Esophagus muscularis mucosa (tissue), 4 donors: Measurements from ENCODE around the gene ARAF. TPM values are rescaled to one million over a fixed set of nuclear protein-coding genes. Genes with fewer than 3 reads are reported as not detected.
A peak's percentile ranks its signal among the peaks of the same experiment; 100 is the strongest.
"Not testable (repeated sequence)": the region's sequence is repeated elsewhere in the genome, so short reads cannot be mapped to it uniquely, and the experiment has no call there.

Source experiments
- DNase-seq: peaks from one replicate; pipeline ENCODE4 v3.0.0-alpha.2; 2017; ENCODE audit errors: extremely low spot score
- H3K27ac ChIP-seq, 4 donors: fragments of 200-600 bp; sonication (generic); replicated peaks in 1 of 4; 1 replicate in 3 of 4; 2 replicates in 1 of 4; pipeline ENCODE4 v1.5.1; 2016 to 2019; ENCODE audit warnings: mild to moderate bottlenecking in 1 of 4
- H3K27me3 ChIP-seq, 4 donors: fragments of 200-600 bp; sonication (generic); one replicate each; pipeline versions ENCODE4 v1.5.1 to v1.6.0; 2016 to 2019
- H3K36me3 ChIP-seq, 4 donors: fragments of 200-600 bp; sonication (generic); one replicate each; pipeline ENCODE4 v1.5.1; 2016 to 2019
- H3K4me1 ChIP-seq, 4 donors: fragments of 200-600 bp; sonication (generic); one replicate each; pipeline ENCODE4 v1.5.1; 2016 to 2019
- H3K4me3 ChIP-seq, 4 donors: fragments of 200-600 bp; sonication (generic); 1 replicate in 2 of 4; 2 replicates in 2 of 4; pipeline ENCODE4 v1.5.1; 2016 to 2019; ENCODE audit warnings: mild to moderate bottlenecking in 4 of 4, moderate library complexity in 1 of 4
- H3K9me3 ChIP-seq, 4 donors: fragments of 200-600 bp; sonication (generic); 1 replicate in 3 of 4; 2 replicates in 1 of 4; pipeline ENCODE4 v1.5.1; 2016 to 2019
- EP300 ChIP-seq: sonication (generic); formaldehyde crosslinking; IDR thresholded peaks from one replicate; pipeline ENCODE4 v1.6.1; 2017; ENCODE audit warnings: antibody characterized with exemption
- POLR2A ChIP-seq: fragments of 450-650 bp; IDR thresholded peaks from one replicate; pipeline ENCODE4 v1.6.1; 2017; ENCODE audit warnings: antibody characterized with exemption, moderate library complexity, mild to moderate bottlenecking, low read depth
- POLR2AphosphoS5 ChIP-seq, 2 donors: sonication (generic); formaldehyde crosslinking; IDR thresholded peaks; one replicate each; pipeline ENCODE4 v1.6.1; 2017; ENCODE audit warnings: antibody characterized with exemption in 2 of 2
- WGBS: methylation state at CpG from one replicate; pipeline ENCODE4 v1.1.5; 2018; 5-methylcytosine and 5-hydroxymethylcytosine counted together
- intact Hi-C: fragments of 100-400 bp; cut with DNase I; formaldehyde crosslinking; loops from one replicate; pipeline ENCODE4 v1.15.1; 2023
- total RNA-seq, 4 donors: library from RNA; depleted of rRNA; stranded (reverse); fragments of >200 nt; gene quantifications; one replicate each; pipeline versions ENCODE4 v1.1.0 to v1.2.1, GENCODE V29; 2016
- TF ChIP-seq, protein P1 (sequence below), 3 experiments: fragments of 200-600 bp in 2 of 3; fragments of 450-650 bp in 1 of 3; sonication (generic) in 2 of 3; IDR thresholded peaks; one replicate each; pipeline ENCODE4 v1.5.1; 2017 to 2019; ENCODE audit warnings: antibody characterized with exemption in 3 of 3, mild to moderate bottlenecking in 2 of 3, moderate library complexity in 1 of 3

The ARAF gene
- total RNA-seq = 10 to 100 TPM; 39.3 to 49.6 (median 42.8) TPM

GRCh38 chrX:47560934-47561658 is at the start of gene ARAF:
TSS of gene ARAF (plus strand) at chrX:47561205. CDS start at chrX:47562968, 1,763 bp downstream.
- TF ChIP-seq POLR2AphosphoS5 (IDR thresholded peaks at IDR 0.05) = peak; percentile 69 to 79
- TF ChIP-seq, protein P1, sequence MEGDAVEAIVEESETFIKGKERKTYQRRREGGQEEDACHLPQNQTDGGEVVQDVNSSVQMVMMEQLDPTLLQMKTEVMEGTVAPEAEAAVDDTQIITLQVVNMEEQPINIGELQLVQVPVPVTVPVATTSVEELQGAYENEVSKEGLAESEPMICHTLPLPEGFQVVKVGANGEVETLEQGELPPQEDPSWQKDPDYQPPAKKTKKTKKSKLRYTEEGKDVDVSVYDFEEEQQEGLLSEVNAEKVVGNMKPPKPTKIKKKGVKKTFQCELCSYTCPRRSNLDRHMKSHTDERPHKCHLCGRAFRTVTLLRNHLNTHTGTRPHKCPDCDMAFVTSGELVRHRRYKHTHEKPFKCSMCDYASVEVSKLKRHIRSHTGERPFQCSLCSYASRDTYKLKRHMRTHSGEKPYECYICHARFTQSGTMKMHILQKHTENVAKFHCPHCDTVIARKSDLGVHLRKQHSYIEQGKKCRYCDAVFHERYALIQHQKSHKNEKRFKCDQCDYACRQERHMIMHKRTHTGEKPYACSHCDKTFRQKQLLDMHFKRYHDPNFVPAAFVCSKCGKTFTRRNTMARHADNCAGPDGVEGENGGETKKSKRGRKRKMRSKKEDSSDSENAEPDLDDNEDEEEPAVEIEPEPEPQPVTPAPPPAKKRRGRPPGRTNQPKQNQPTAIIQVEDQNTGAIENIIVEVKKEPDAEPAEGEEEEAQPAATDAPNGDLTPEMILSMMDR (IDR thresholded peaks at IDR 0.05) = no peak
- peak; percentile 98 for DNase-seq
- Histone ChIP-seq H3K9me3 (peaks cover 0 to 4% (median 0%) of the 10 kb centered on the region in 4 donors), H3K4me3 (peak within 1 kb of the TSS; percentile 63 to 83 (median 66)), H3K4me1 (peaks cover 12 to 39% (median 35%) of the 10 kb centered on the region in 4 donors), H3K36me3 (peaks cover 4 to 29% (median 20%) of the 10 kb centered on the region in 4 donors), H3K27me3 (no peaks in the 10 kb centered on the region), H3K27ac (peak within 1 kb of the TSS; percentile 91 to 94 (median 93))
- intact Hi-C loops = loop anchor here (5.0 kb wide), 1 partner anchor 96 kb away; the partner anchor contains the start of gene UXT
- 43% methylated on average over 43 of the region's 59 CpGs for WGBS

DNA sequence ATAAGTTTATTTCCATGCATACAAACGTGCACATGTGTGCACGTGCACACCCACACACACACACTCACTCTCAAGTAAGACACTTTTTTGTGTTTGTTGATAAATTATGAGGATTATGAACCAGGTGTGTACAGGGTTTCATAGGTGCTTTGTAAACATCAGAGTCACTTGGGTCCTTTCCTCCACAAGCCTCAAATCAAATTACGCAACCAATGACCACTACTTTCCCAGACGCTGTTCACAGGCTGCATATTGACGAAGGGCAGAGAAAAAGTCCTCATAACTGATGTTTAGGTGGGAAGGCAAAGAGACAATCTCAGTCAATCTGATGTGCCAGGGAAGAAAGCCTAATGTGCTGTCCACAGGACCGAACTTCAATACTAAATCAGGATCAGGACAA is 48.6 kb upstream of the ARAF start:
- 66% methylated on average over 5 of the region's 6 CpGs for WGBS
- H3K9me3 ChIP-seq, DNase-seq, H3K27ac ChIP-seq, H3K27me3 ChIP-seq, H3K4me1 ChIP-seq, H3K4me3 ChIP-seq, H3K36me3 ChIP-seq, intact Hi-C loops: not testable (repeated sequence)

DNA sequence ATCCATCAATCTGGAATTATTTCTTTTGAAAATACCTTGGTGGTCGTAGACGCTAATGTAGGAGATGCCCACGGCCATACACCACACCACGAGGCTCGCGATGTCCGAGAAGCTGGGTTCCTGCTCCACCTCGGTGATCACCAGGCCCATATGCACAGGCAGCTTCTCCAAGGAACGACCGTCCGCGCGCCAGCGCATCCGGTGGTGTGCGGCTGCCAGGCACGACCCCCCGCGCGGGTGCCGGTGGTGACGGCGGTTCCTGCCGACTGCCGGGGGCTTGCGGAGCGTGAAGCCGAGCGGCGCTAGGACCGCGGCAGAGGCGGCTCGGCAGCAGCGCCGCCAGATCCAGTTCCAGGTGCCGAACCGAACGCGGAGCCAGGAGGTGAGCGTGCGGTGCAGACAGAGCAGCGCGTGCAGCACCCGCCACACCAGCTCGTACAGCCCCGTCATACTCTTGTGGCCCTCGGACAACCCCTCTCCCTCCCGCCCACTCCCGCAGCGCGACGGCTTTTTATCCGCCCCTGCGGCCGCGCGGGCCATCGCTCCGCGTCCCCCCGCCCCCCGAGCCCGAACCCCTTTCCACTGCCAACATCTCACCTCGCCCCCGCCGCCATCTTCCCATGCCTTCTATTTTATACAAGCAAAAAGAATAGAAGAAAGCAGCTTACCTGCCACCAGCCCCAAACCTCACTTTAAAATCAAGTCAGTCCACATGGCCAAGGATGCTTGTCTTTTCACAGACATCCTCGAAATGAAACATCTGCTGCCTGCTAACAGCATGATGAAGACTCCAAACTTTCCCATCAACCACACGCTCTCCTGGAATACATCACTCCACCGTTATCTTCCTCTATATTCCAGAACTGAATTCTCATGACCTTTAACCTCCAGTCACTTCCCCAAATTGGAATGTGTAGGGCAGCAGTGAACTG is 47.7 kb upstream of the ARAF start:
- H3K36me3 ChIP-seq, H3K9me3 ChIP-seq, intact Hi-C loops, H3K4me1 ChIP-seq, DNase-seq, H3K27ac ChIP-seq, H3K27me3 ChIP-seq: not testable (repeated sequence)
- peak overlapping the region; percentile 39 to 56 (median 45) for H3K4me3 ChIP-seq
- whole genome bisulfite sequencing = 43% methylated on average over 23 of the region's 70 CpGs

- Histone ChIP-seq H3K9me3 (no peaks in the 10 kb centered on the region), H3K4me3 (no peak overlapping the region), H3K27ac (no peak overlapping the region), H3K4me1 (peaks cover 0 to 4% (median 0%) of the 10 kb centered on the region in 4 donors), H3K36me3 (no peaks in the 10 kb centered on the region), H3K27me3 (no peaks in the 10 kb centered on the region)
- 72% methylated on average over 7 of the region's 7 CpGs for WGBS
- intact Hi-C loops = no loop called here
- DNase-seq = no peak
- no peak for TF ChIP-seq EP300
- TF ChIP-seq POLR2AphosphoS5 (IDR thresholded peaks at IDR 0.05) = no peak
- TF ChIP-seq POLR2A = no peak
- TF ChIP-seq, protein P1 (IDR thresholded peaks at IDR 0.05) = no peak
Observed at GRCh38 chrX:47514533-47515235, 46.3 kb upstream of the ARAF start.

DNA sequence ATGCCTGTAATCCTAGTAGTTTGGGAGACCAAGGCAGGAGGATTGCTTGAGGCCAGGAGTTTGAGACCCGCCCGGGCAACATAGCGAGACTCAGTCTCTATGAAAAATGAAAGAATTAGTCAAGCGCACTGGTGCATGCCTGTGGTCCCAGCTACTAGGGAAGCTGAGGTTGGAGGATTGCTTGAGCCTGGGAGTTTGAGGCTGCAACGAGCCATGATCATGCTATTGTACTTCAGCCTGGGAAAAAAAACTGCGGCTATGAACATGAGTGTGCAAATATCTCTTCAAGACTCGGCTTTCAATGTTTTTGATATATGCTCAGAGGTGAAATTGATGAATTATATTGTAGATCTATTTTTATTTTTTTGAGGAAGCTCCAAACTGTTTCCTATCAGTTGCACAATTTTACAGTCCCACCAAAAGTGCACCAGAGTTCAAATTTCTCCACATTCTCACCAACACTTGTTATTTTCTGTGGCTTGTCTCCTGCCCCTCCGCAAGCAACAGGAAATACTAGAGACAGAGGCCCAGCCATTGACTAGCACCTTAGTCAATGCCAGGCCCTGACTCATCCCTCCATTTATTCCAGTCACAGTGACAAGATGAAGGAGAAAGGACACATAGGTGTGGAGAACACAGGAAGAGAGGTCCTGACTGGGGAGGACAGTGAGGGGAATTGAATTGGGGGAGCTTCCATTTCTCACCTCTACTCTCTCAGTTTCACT is 44.9 kb upstream of the ARAF start:
- no peak for DNase-seq
- 87% methylated on average over 8 of the region's 8 CpGs for WGBS
- intact Hi-C loops = no loop called here

More for the DNA sequence above, 44.9 kb upstream of the ARAF start:
- H3K4me1 ChIP-seq = peaks cover 0 to 4% (median 0%) of the 10 kb centered on the region in 4 donors
- H3K27me3 ChIP-seq = no peaks in the 10 kb centered on the region
- no peak overlapping the region for H3K27ac ChIP-seq
- H3K4me3 ChIP-seq = no peak overlapping the region
- no peaks in the 10 kb centered on the region for H3K9me3 ChIP-seq
- no peaks in the 10 kb centered on the region for H3K36me3 ChIP-seq
- TF ChIP-seq EP300 (no peak), POLR2A (no peak), POLR2AphosphoS5 (IDR thresholded peaks at IDR 0.05) (no peak)
- TF ChIP-seq, protein P1 (IDR thresholded peaks at IDR 0.05) = no peak
